HEK293 (cell line): ENCODE results near the gene CNRIP1.
A peak's percentile ranks its signal among the peaks of the same experiment; 100 is the strongest.

ENCODE experiments used
- INSM2 ChIP-seq: fragments of 450-650 bp; formaldehyde crosslinking; IDR thresholded peaks from 2 replicates; pipeline ENCODE4 v1.5.1; 2016; ENCODE audit warnings: missing biosample characterization, missing genetic modification characterization
- KLF10 ChIP-seq: fragments of 450-650 bp; IDR thresholded peaks from 2 replicates; pipeline ENCODE4 v1.5.1; 2018; ENCODE audit warnings: missing biosample characterization, mild to moderate bottlenecking, missing genetic modification characterization
- KLF16 ChIP-seq: fragments of 450-650 bp; formaldehyde crosslinking; IDR thresholded peaks from 2 replicates; pipeline ENCODE4 v1.5.1; 2017; ENCODE audit warnings: missing biosample characterization, missing genetic modification characterization
- KLF8 ChIP-seq: fragments of 450-650 bp; formaldehyde crosslinking; IDR thresholded peaks from 2 replicates; pipeline ENCODE4 v1.5.1; 2016; ENCODE audit warnings: missing biosample characterization, missing genetic modification characterization
- MEIS1 ChIP-seq: sonication (generic); formaldehyde crosslinking; IDR thresholded peaks from 2 replicates; pipeline ENCODE4 v1.8.1; 2022; ENCODE audit warnings: missing genetic modification reagents, mild to moderate bottlenecking, borderline replicate concordance
- PATZ1 ChIP-seq: fragments of 450-650 bp; formaldehyde crosslinking; IDR thresholded peaks from 2 replicates; pipeline ENCODE4 v1.5.1; 2016; ENCODE audit warnings: missing biosample characterization, missing genetic modification characterization
- PRDM1 ChIP-seq: fragments of 450-650 bp; formaldehyde crosslinking; IDR thresholded peaks from 2 replicates; pipeline ENCODE4; 2016; ENCODE audit warnings: missing biosample characterization, missing genetic modification characterization
- SP3 ChIP-seq: fragments of 450-650 bp; formaldehyde crosslinking; IDR thresholded peaks from 2 replicates; pipeline ENCODE4 v1.5.1; 2016; ENCODE audit warnings: missing biosample characterization, missing genetic modification characterization
- SP7 ChIP-seq: fragments of 450-650 bp; formaldehyde crosslinking; IDR thresholded peaks from 2 replicates; pipeline ENCODE4 v1.5.1; 2016; ENCODE audit warnings: missing biosample characterization, missing genetic modification characterization
- WT1 ChIP-seq: fragments of 450-650 bp; formaldehyde crosslinking; IDR thresholded peaks from 2 replicates; pipeline ENCODE4 v1.5.1; 2016; ENCODE audit warnings: missing biosample characterization, missing genetic modification characterization
- YY1 ChIP-seq: fragments of 450-650 bp; formaldehyde crosslinking; IDR thresholded peaks from 2 replicates; pipeline ENCODE4 v1.5.1; 2018; ENCODE audit warnings: missing biosample characterization, missing genetic modification characterization
- ZBTB20 ChIP-seq: fragments of 450-650 bp; formaldehyde crosslinking; IDR thresholded peaks from 2 replicates; pipeline ENCODE4 v1.5.1; 2016; ENCODE audit warnings: missing biosample characterization, missing genetic modification characterization
- ZEB2 ChIP-seq: fragments of 450-650 bp; formaldehyde crosslinking; IDR thresholded peaks from 2 replicates; pipeline ENCODE4 v1.5.1; 2016; ENCODE audit warnings: missing biosample characterization, missing genetic modification characterization
- ZNF132 ChIP-seq: fragments of 450-650 bp; formaldehyde crosslinking; IDR thresholded peaks from 2 replicates; pipeline ENCODE4 v1.5.1; 2017; ENCODE audit warnings: missing biosample characterization, missing genetic modification characterization, borderline replicate concordance
- ZNF146 ChIP-seq: fragments of 450-650 bp; formaldehyde crosslinking; IDR thresholded peaks from 2 replicates; pipeline ENCODE4 v1.5.1; 2016; ENCODE audit warnings: missing biosample characterization, missing genetic modification characterization
- ZNF157 ChIP-seq: fragments of 450-650 bp; formaldehyde crosslinking; IDR thresholded peaks from 2 replicates; pipeline ENCODE4 v1.5.1; 2016; ENCODE audit warnings: missing biosample characterization, missing genetic modification characterization
- ZNF16 ChIP-seq: fragments of 450-650 bp; formaldehyde crosslinking; IDR thresholded peaks from 2 replicates; pipeline ENCODE4 v1.5.1; 2016; ENCODE audit warnings: low read depth, missing biosample characterization, missing genetic modification characterization
- ZNF19 ChIP-seq: fragments of 450-650 bp; formaldehyde crosslinking; IDR thresholded peaks from 2 replicates; pipeline ENCODE4; 2016; ENCODE audit warnings: missing biosample characterization, missing genetic modification characterization, low read depth
- ZNF2 ChIP-seq: fragments of 450-650 bp; formaldehyde crosslinking; IDR thresholded peaks from 2 replicates; pipeline ENCODE4 v1.5.1; 2016; ENCODE audit warnings: missing biosample characterization, missing genetic modification characterization
- ZNF214 ChIP-seq: fragments of 450-650 bp; formaldehyde crosslinking; IDR thresholded peaks from 2 replicates; pipeline ENCODE4 v1.5.1; 2017; ENCODE audit warnings: missing biosample characterization, mild to moderate bottlenecking, missing genetic modification characterization, borderline replicate concordance
- ZNF274 ChIP-seq, 2 experiments: fragments of 200-500 bp in 1 of 2; fragments of 450-650 bp in 1 of 2; sonication (Bioruptor generic) in 1 of 2; formaldehyde crosslinking in 1 of 2; IDR thresholded peaks; 2 replicates each; pipeline versions ENCODE4 v1.5.1 to v1.6.1; 2014 to 2016; ENCODE audit warnings: borderline replicate concordance in 1 of 2, inconsistent platforms in 1 of 2, low read length in 1 of 2, missing biosample characterization in 1 of 2, missing genetic modification characterization in 1 of 2
- ZNF37A ChIP-seq: fragments of 450-650 bp; IDR thresholded peaks from 2 replicates; pipeline ENCODE4 v1.5.1; 2018; ENCODE audit warnings: missing biosample characterization, missing genetic modification characterization
- ZNF398 ChIP-seq: fragments of 450-650 bp; formaldehyde crosslinking; IDR thresholded peaks from 2 replicates; pipeline ENCODE4 v1.5.1; 2017; ENCODE audit warnings: missing biosample characterization, missing genetic modification characterization
- ZNF555 ChIP-seq: fragments of 450-650 bp; formaldehyde crosslinking; conservative IDR thresholded peaks from 2 replicates; pipeline ENCODE4 v1.5.1; 2017; ENCODE audit warnings: missing biosample characterization, mild to moderate bottlenecking, missing genetic modification characterization, inconsistent platforms
- ZNF596 ChIP-seq: fragments of 450-650 bp; IDR thresholded peaks from 2 replicates; pipeline ENCODE4 v1.5.0; 2018; ENCODE audit warnings: missing biosample characterization, mild to moderate bottlenecking, missing genetic modification characterization, moderate library complexity
- ZNF621 ChIP-seq: fragments of 450-650 bp; formaldehyde crosslinking; IDR thresholded peaks from 2 replicates; pipeline ENCODE4 v1.5.1; 2017; ENCODE audit warnings: missing biosample characterization, missing genetic modification characterization
- ZNF623 ChIP-seq: fragments of 450-650 bp; formaldehyde crosslinking; IDR thresholded peaks from 2 replicates; pipeline ENCODE4 v1.5.1; 2016; ENCODE audit warnings: missing biosample characterization, missing genetic modification characterization
- ZNF670 ChIP-seq: fragments of 450-650 bp; formaldehyde crosslinking; IDR thresholded peaks from 2 replicates; pipeline ENCODE4 v1.5.1; 2016; ENCODE audit warnings: missing biosample characterization, missing genetic modification characterization, low read depth
- TF ChIP-seq, protein P1 (sequence below): fragments of 450-650 bp; formaldehyde crosslinking; IDR thresholded peaks from 2 replicates; pipeline ENCODE4 v1.5.1; 2016; ENCODE audit warnings: missing biosample characterization, missing genetic modification characterization, borderline replicate concordance
- TF ChIP-seq, protein P2 (sequence below): fragments of 450-650 bp; formaldehyde crosslinking; IDR thresholded peaks from 2 replicates; pipeline ENCODE4 v1.5.1; 2016; ENCODE audit warnings: missing biosample characterization, missing genetic modification characterization

CNRIP1 gene

GRCh38 chr2:68252400-68253218 lies 67.1 kb downstream of the CNRIP1 start, which contains the start of gene PPP3R1 (continued):
- TF ChIP-seq ZNF37A (tag by site-specific recombination), result no peak
- TF ChIP-seq PATZ1, result peak; percentile 96
- TF ChIP-seq ZNF670 (tag by site-specific recombination), result no peak
- no peak for TF ChIP-seq ZNF2 (tag by site-specific recombination)
- TF ChIP-seq YY1 (tag by site-specific recombination), result no peak
- no peak for TF ChIP-seq ZNF16 (tag by site-specific recombination)
- TF ChIP-seq ZNF555 (tag by site-specific recombination), result no peak
- peak; percentile 58; the same call in 1 of the 2 replicates for TF ChIP-seq SP7
- peak; percentile 88 for TF ChIP-seq SP3 (tag by site-specific recombination)
- no peak for TF ChIP-seq ZNF621
- TF ChIP-seq ZNF146 (tag by site-specific recombination), result no peak
- TF ChIP-seq, protein P1, sequence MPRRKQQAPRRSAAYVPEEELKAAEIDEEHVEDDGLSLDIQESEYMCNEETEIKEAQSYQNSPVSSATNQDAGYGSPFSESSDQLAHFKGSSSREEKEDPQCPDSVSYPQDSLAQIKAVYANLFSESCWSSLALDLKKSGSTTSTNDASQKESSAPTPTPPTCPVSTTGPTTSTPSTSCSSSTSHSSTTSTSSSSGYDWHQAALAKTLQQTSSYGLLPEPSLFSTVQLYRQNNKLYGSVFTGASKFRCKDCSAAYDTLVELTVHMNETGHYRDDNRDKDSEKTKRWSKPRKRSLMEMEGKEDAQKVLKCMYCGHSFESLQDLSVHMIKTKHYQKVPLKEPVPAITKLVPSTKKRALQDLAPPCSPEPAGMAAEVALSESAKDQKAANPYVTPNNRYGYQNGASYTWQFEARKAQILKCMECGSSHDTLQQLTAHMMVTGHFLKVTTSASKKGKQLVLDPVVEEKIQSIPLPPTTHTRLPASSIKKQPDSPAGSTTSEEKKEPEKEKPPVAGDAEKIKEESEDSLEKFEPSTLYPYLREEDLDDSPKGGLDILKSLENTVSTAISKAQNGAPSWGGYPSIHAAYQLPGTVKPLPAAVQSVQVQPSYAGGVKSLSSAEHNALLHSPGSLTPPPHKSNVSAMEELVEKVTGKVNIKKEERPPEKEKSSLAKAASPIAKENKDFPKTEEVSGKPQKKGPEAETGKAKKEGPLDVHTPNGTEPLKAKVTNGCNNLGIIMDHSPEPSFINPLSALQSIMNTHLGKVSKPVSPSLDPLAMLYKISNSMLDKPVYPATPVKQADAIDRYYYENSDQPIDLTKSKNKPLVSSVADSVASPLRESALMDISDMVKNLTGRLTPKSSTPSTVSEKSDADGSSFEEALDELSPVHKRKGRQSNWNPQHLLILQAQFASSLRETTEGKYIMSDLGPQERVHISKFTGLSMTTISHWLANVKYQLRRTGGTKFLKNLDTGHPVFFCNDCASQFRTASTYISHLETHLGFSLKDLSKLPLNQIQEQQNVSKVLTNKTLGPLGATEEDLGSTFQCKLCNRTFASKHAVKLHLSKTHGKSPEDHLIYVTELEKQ (tag by site-specific recombination), result no peak
- TF ChIP-seq, protein P2, sequence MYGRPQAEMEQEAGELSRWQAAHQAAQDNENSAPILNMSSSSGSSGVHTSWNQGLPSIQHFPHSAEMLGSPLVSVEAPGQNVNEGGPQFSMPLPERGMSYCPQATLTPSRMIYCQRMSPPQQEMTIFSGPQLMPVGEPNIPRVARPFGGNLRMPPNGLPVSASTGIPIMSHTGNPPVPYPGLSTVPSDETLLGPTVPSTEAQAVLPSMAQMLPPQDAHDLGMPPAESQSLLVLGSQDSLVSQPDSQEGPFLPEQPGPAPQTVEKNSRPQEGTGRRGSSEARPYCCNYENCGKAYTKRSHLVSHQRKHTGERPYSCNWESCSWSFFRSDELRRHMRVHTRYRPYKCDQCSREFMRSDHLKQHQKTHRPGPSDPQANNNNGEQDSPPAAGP, result peak; percentile 62
- no peak for TF ChIP-seq ZNF623 (tag by site-specific recombination)
- no peak for TF ChIP-seq ZNF132 (tag by site-specific recombination)
- 0 out of 2 replicates have a peak, but pooled peaks have one; percentile 9 for TF ChIP-seq INSM2 (tag by site-specific recombination)
- TF ChIP-seq ZNF596 (tag by site-specific recombination), result no peak
- TF ChIP-seq MEIS1 (CRISPR knock-in tag), result no peak
- no peak for TF ChIP-seq ZEB2
- no peak for TF ChIP-seq ZNF274 (IDR thresholded peaks at IDR 0.05; ENCODE audit: low read length)
- no peak for TF ChIP-seq ZNF274 (tag by site-specific recombination; IDR thresholded peaks at IDR 0.05; ENCODE audit: borderline replicate concordance)
- peak; percentile 95 for TF ChIP-seq ZBTB20 (tag by site-specific recombination)
- TF ChIP-seq PRDM1 (tag by site-specific recombination), result no peak
- peak; percentile 98 for TF ChIP-seq ZNF398 (tag by site-specific recombination)
- peak; percentile 87 for TF ChIP-seq KLF16 (tag by site-specific recombination)
- no peak for TF ChIP-seq ZNF19 (tag by site-specific recombination)
- 0 out of 2 replicates have a peak, but pooled peaks have one; percentile 38 for TF ChIP-seq KLF10
- no peak for TF ChIP-seq ZNF214 (tag by site-specific recombination)
- TF ChIP-seq KLF8 (tag by site-specific recombination), result peak; percentile 86
- TF ChIP-seq WT1 (tag by site-specific recombination), result no peak
- TF ChIP-seq ZNF157 (tag by site-specific recombination), result no peak
